Erythroblast (primary cell): Measurements from ENCODE around the gene ATP2A1.

Source experiments
- GATA1 ChIP-seq: IDR thresholded peaks from 2 replicates; pipeline ENCODE4 v1.6.1; 2011; ENCODE audit warnings: low read depth, mild to moderate bottlenecking, control low read depth, low read length, moderate library complexity
- POLR2A ChIP-seq: IDR thresholded peaks from 2 replicates; pipeline ENCODE4 v1.6.1; 2011; ENCODE audit warnings: mild to moderate bottlenecking, low read length

DNA sequence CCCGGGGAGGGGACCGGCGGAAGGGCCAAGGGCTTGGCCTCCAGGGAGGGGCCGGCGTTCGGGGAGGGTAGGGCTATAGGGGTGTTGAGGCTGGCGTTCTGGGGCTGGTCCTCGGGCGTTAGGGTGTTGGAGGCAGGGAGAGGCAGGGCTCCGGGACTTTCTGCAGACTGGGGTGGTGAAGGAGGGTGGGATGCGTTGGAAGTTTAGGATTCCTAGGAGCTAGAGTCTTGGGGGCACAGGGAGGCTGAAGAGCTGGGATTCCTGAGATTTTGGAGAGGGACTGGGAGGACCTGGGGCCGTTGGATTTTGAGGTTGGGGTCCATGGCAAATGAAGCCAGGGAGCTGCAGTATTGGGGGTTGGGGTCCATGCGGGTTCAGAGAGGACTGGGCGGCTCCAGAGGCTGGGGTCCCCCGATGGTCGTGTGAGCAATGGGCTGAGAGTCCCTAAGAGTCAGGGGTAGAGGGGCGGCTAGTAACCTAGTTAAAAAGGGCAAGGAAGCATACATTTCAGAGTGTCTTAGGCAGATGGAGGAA lies 73.2 kb downstream of the ATP2A1 start:
- TF ChIP-seq POLR2A (no peak), GATA1 (no peak)
